GM18867 (cell line): Measurements from ENCODE around the gene CRISPLD2.

Experiments used
- ATAC-seq: cut with Tn5 transposase; IDR thresholded peaks from one replicate; pipeline ENCODE4 v1.9.1; 2021; ENCODE audit warnings: mild to moderate bottlenecking, moderate library complexity; ENCODE audit not compliant: unreplicated experiment

CRISPLD2 gene

DNA sequence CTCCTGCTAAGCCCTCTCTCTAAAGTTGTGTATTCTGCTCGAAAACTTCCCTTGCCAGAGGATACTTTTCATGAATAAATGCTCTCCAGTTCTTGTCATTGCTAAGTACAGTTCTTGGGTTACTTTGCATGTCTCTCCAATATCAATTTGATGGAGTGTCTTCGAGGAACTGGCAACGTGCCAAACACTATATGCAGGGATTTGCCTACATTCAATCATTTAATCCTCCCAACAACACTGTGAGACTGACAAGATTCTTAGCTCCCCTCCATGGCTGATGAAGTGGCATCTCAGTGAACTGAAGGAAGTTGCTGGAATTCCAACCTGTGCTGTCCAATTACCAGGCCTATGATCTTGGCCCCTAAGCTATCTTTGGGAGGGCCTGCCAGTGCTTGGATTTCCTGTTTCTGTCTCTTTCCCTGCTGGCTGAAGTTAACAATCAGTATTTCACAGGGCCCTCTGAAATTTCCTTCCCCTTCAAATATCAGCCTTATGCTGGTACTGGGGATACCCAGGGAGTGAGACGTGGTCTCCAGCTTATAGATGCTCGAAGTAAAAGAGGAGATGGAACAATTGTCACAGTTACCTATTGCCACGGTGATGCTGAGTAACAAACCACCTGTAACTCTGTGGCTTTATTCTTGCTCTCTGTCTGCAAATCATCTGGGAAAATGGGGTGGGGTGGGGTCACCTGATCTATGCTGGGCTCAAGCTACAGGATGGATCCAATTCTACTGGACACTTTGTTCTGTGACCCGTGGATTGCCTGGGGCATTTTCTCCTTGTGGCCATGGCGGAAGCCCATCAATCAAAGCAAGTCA, 19.4 kb upstream of the CRISPLD2 start:
- ATAC-seq, result no peak

DNA sequence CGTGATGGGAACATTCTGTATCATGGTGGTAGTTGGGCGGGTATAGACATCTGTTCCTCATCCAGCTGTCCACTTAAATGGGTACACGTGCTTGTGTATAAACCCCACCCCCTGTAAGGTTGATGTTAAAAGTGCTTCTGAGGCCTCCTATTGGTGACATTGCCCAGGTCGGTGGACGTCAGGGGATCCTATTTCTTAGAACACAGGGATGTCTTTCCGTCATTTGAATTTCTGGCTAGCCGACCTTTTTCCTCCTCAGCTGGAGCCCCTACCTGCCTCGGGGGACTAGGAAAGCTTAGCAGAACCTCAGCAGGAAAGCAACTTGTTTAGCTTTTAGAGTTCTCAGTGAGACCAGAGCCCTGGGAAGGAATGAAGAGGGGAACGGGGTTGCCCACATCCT, 16.6 kb upstream of the CRISPLD2 start:
- ATAC-seq, result no peak

DNA sequence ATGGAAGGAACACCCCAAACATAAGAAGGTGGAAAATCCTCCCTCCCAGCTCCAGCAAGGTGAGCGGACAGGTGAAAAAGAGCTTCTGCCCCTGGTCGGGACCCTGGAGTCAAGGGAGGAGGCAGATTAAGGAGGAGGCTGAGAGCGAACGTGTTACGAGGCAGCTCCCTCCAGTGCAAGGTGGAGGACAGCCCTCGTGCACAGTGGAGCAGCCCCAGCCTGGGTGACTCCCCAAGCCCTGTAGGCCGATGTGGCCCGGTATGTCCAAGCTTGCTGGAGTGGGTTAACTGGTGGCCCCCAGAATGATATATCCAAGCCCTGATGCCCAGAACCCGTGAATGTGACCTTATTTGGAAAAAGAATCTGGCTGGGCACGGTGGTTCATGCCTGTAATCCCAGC, 15.5 kb upstream of the CRISPLD2 start:
- no peak for ATAC-seq

DNA sequence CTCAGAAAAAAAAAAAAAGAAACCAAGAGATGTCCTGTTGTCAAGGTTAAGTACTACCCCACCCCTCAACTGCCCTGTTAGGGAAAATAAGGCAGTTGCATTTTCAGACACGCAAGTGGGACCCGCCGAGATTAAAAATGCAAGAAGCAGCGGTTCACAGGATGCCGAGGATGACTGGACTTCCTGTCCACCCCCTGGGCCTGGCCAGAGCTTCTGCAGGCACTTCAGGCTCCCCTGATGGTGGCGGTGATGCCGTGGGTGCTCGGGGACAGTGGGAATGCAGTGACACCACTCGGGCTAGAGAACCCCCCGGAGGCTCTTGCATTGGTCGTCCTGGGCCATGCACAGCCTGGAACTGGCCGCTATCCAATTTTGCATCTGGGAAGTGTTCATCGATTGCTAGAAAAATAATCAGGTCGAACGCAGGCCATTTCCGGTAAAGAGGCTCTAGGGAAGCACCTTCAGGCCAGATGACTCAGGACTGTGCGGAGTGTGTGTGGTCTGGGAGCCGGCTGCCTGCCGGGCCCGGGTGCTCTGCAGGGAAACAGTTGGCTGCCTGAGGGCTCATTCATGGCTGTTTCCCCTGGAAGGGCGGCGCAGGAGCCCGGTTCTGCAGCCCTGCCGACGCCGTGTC, 13.4 kb upstream of the CRISPLD2 start:
- ATAC-seq, result no peak

DNA sequence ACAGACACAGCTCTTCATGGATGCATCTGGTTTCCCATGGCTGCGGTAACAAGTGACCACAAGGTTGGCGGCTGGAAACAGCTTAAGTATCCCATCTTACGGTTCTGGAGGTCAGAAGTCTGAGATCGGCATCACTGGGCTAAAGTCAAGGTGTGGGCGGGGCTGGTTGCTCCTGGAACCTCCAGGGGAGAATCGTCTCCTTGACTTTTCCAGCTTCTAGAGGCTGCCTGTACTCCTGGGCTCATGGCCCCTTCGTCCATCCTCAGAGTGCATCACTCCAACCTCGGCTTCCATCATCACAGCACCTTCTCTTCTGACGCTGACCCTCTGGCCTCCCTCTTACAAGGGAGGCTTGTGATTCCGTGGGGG, 12.9 kb upstream of the CRISPLD2 start:
- no peak for ATAC-seq

DNA sequence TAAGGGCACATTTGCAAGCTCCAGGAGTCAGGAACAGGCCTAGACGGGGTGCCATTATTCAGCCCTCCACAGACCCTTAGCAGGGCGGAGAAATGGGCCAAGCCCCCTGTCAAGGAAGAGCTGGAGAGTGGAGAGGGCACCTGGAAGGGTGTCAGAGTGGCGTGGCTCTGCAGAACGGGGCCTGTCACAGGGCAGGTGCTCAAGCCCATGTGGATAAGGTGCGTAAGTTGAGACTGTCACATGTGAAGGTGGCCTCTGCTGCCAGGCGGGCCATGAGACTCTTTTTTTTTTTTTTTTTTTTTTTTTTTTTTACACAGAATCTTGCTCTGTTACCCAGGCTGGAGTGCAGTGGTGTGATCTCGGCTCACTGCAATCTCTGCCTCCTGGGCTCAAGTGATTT, 12.0 kb upstream of the CRISPLD2 start:
- no peak for ATAC-seq

DNA sequence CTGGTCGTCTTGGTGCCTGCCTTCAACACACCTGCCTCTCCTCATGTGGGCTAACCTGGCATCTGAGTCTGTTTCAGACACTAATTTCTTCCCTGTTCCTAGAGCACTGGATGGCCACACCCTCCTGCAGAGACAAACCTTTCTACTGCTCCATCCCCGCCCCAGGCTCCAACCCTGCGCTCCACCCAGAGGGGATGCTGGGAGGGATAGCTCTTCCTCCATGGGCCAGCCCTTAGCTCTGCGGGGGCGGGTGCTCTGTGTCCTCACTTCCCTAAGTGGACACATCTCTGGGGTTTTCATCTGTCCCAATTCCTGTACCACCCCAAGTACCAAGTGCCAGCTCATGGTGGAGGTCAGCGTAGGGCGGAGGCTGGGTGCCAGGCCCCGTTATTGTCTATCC, 11.0 kb upstream of the CRISPLD2 start:
- no peak for ATAC-seq

DNA sequence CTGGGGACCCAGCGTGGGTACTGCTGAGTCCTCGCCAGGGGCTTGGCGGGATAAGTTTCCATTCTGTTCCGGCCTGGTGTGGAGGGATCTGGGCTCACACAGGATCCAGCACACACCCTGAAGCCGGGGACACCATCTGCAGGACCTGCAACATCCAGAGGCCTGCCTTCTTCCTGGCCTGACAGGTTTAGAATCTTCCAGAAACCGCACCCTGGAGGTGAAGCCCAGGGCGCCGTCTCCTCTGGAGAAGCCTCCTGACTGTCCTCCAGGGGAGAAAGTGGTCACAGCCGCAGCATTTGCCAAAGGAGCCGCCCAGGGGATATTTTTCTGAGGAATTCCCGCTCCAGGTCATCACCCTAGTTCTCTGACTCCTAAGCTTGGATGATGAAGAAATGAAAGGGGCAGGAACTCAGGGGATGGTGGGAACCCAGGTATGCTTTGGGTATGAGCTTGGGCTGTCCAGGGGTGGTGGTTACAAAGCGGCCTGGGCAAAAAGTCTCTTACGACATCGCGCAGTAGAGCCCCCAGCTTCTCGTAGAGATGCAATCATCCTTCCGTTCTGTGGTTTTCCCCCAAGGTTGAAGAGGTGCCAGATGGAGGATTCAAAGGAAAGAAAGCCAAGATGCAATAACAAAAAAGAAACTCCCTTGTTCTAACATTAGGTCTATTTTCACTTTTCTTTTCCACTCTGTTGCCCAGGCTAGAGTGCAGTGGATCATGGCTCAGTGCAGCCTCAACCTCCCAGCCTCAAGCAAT, 9.1 kb upstream of the CRISPLD2 start:
- ATAC-seq, result no peak

DNA sequence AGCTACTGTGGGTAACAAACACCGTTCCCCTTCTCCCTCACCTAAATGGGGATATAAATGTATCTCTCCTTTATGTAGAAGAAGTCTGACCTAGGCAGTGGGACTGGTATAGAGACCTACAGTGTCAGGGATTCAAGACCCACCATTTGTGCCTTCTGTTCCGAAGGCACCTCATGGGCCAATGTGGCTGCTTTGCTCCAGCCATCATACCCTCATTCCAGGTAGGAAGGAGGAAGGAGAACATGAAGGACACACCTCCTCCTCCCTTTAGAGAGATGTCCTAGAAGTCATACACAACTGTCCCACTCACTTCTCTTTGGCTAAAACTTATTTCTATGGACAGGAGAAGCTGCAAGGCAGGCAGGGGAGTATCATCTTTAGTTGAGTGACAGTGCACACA, 8.3 kb upstream of the CRISPLD2 start:
- no peak for ATAC-seq

DNA sequence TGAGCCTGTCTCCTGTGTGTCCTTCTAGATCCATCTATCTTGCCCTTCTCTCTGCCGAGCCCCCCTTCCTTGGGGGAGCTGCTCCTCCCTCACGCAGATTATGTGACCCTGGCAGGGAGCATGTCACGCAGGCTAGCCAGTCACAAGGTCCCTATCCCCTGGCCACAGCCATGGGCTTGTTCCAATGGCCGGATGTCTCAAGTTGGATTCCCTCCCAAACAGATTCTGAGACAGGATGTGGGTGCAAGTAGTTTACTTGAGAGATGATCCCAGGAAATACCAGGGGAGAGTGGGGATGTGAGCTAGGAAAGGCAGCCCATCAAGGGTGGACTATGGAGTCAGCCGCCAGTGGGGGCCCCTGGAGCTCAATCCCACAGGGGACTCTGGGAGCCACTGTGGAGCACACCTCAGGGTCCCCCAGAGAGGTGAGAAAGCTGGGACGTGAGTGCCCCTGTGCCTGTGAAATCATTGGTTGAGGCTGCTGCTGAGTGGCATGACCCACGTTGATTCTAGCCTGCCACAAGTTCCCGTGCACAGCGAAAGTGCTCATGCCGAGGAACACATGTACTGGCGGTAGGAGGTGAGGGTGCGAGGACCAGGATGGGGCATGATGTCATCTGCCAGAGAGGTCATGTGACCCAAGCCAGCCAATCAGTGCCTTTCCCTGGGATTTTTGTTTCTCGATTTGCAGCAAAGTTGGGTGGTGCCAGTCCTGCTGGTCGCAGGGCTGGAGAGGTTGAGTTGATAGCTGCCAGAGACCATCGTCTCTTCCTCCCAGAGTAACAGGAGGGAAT, 6.4 kb upstream of the CRISPLD2 start:
- ATAC-seq, result no peak

DNA sequence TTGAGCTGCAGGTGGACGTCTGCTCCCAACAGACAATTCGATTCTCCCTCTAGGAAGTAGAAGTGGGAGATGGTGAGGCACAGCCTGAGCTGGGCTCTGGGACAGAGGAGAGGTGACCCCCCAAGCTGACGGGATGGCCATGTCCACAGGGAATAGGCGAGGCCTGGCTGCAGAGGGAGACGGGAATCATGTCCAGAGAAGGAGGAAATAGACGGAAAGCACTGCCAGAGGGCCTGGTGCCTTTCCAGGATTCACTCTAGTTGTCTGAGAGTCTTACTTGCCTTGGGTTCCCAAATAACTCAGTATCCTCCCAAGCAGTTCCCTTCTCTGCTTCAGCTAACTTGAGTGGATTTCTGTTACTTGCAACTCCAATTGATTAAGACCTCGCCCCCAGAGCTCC, 4.3 kb upstream of the CRISPLD2 start:
- ATAC-seq, result no peak

DNA sequence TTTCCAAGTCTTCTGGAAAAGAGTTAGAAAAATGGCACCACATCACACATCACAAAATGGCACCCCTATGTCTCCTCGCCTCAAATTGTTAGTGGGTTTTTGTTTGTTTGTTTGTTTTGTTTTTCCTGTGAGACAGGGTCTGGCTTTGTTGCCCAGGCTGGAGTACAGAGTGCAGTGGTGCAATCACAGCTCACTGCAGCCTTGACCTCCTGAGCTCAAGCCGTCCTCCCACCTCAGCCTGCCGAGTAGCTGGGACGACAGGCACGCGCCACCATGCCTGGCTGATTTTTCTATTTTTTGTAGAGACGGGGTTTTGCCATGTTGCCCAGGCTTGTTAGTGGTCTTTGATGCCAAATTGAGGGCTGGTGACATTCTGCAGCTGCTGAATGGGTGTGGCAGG, 3.8 kb upstream of the CRISPLD2 start:
- ATAC-seq, result no peak

DNA sequence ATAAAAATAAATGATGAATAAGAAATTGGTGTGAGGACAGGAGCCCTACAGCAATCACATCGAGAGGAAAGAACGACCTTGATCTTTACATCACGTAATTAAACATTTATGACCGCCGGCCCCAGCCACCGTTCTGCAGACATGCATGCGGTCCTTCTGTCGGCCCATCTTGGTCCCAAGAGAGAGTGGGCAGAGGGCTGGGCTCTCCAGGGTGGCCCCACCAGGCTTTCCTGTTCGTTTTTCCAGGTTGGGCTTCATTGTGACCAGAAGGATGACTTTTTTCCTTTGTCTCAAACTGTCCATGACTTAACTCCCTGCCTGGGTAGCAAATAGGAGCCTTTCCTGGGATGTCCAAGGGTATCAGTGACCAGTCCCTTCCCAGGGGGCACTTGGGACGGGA, 3.3 kb upstream of the CRISPLD2 start:
- ATAC-seq, result no peak

DNA sequence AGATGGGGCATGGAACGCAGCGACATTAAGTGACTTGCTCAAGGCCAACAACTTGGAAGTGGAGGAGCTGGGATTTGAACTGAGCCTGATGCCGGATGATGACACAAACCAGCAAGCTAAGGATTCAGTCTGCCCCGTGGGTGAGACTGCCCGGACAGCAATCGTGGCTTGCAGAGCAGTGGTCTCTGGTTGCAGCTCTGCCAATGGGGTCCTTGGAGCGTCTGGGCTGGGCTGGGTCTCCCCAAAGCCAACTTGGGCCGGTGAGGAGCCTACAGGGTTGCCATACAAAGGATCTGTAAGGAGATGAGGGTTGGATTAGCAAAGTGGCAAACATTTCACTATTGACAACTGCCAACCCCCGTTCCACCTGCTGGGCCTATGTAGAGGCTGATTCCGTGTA, 2.6 kb upstream of the CRISPLD2 start:
- ATAC-seq, result no peak

DNA sequence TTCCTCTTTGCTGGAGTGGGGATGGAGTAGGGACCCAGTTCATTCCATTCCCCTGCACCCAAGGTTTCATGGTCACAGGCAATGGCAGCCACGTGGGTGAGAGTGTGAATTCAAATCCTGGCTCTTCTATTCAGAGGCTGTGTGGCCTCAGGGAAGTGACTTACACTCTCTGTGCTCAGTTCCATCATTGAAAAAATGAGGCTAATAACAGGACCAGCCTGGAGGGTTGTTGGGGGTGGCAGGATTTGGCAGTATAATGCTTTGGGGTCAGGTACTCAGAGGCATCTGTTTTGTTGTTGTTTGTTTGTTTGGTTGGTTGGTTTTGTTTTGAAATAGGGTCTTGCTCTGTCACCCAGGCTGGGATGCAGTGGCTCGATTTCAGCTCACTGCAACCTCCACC, 2.2 kb upstream of the CRISPLD2 start:
- ATAC-seq, result no peak

DNA sequence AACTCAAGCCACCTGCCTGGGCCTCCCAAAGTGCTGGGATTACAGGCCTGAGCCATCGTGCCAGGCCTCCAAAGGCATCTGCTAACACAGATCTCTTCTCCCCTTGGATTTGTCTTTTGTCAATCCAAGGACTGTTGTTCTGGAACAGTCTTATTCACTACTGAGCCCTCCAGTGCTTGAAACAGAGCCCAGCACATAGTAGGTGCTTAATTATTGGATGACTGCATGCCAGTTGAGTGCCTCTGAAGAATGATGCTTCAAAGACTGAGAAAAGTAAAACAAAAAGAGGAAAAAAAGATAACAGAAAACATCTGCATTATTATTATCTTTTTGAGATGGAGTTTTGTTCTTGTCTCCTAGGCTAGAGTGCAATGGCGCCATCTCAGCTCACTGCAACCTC, 1.7 kb upstream of the CRISPLD2 start:
- ATAC-seq, result no peak

DNA sequence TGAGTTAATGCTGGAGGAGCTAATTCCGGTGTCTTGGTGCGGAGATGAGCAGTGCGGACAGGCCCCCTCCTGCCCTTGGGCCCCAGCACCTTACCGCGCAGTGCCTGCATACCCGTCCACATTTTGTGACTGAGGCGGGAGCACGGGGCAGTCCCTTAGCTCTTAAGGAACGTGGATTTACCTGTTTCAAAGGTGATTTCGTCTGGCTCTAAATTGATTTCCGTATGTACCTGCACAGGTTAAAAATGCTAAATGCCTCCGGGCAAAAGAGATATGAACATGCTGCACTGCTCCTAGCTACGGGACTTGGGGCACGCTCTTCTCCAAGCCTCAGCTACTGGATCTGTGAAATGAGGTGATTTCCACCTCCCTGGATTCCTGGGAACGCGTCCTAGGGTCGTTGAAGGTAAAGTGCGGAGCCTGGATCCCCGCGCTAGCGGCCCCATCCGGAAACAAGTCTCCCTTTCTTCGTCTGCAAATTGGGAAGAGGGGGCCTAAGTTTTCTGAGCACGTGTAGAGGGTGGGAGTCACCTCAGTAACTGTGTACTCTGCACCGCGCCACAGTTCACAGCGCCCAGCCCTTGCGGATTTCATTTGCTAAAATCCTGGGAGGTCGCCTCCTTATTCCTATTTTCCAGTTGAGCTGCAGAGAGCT, 669 bp upstream of the CRISPLD2 start:
- ATAC-seq, result no peak

DNA sequence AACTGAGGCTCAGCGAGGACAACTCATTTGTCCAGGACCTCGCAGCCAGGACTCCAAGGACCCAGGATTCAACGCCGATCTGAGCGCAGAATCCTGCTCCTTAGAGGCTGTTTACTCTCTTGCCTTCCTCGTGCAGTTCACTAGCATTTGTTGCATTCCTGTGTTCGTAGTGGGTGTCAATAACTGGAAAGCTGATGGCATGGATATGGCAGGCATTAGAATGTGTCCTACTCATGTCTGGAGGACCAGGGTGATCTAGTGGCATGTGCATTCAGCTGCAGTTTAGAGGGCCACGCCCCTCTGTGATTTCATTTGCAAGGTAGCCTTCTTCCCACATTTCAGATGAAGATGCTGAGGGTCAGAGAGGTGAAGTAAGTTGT, 510 bp downstream of the CRISPLD2 start:
- ATAC-seq, result no peak

DNA sequence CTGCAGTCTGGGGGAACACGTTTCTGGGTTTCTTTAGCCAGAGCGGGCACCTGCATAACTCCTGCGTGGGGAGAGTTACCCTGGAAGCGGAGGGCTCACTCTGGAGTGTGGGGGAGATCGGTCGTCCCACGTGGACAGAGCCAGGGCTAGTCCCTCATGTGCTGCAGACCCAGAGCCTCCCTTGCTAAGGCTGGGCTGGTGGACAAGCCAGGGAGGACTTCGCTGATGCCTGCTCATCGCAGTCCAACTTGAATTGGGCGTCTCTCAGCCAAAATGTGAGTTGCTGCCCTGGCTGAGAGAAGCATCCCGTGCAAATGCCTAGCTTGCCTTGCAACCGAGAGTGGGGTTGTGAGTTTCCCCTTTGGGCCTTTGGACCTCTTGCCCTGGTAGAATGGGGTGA, 986 bp downstream of the CRISPLD2 start:
- ATAC-seq, result no peak

DNA sequence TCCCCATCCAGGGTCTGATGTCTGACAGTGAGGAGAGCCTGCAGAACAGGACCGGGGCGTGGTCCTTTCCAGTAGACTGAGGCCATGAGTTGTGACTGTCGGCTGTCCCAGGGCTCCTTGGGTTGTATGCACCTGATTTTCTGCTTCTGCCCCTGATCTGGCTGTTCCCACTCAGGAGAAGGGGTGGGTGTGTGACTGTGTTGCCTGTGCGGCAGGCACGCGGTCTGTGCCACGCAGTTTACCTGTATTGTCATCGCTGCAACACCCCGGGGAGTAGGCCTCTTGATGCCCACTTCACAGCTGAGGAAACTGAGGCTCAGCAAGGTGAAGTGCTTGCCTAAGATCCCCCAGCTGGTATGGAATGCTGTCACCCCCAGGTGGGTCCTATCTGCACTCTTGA, 1.4 kb downstream of the CRISPLD2 start:
- ATAC-seq, result no peak
